GM18505 (cell line): ENCODE measurements around the gene GABBR2.
"Not testable (repeated sequence)": the region's sequence is repeated elsewhere in the genome, so short reads cannot be mapped to it uniquely, and the experiment has no call there.

Experiments used
- ATAC-seq: cut with Tn5 transposase; IDR thresholded peaks from one replicate; pipeline ENCODE4 v1.9.1; 2021; ENCODE audit not compliant: unreplicated experiment
- POLR2A ChIP-seq: IDR thresholded peaks from 4 replicates; pipeline ENCODE4 v1.6.1; 2011; ENCODE audit warnings: borderline replicate concordance; ENCODE audit not compliant: insufficient read depth, insufficient read length; ENCODE audit errors: extremely low read depth

The GABBR2 gene

GRCh38 chr9:98686961-98687855 lies 21.5 kb downstream of the GABBR2 start:
- no peak for ATAC-seq
- TF ChIP-seq POLR2A = no peak

- ATAC-seq = not testable (repeated sequence)
Observed at GRCh38 chr9:98684816-98685215, 23.9 kb downstream of the GABBR2 start.

GRCh38 chr9:98678244-98678842 lies 30.4 kb downstream of the GABBR2 start:
- TF ChIP-seq POLR2A = no peak
- no peak for ATAC-seq

GRCh38 chr9:98673681-98674080 lies 35.1 kb downstream of the GABBR2 start:
- no peak for ATAC-seq
- no peak for TF ChIP-seq POLR2A

GRCh38 chr9:98667005-98667640 lies 41.6 kb downstream of the GABBR2 start:
- no peak for ATAC-seq
- no peak for TF ChIP-seq POLR2A

- no peak for TF ChIP-seq POLR2A
- no peak for ATAC-seq
Observed at GRCh38 chr9:98665501-98665900, 43.2 kb downstream of the GABBR2 start.

- TF ChIP-seq POLR2A = no peak
- ATAC-seq = no peak
Observed at GRCh38 chr9:98660541-98660940, 48.2 kb downstream of the GABBR2 start.

- no peak for ATAC-seq
- no peak for TF ChIP-seq POLR2A
Observed at GRCh38 chr9:98658951-98659351, 49.8 kb downstream of the GABBR2 start.

- no peak for TF ChIP-seq POLR2A
- ATAC-seq = no peak
Observed at GRCh38 chr9:98657897-98658296, 50.8 kb downstream of the GABBR2 start.

- no peak for ATAC-seq
- no peak for TF ChIP-seq POLR2A
Observed at GRCh38 chr9:98656511-98656910, 52.2 kb downstream of the GABBR2 start.

- not testable (repeated sequence) for ATAC-seq
Observed at GRCh38 chr9:98655428-98655827, 53.3 kb downstream of the GABBR2 start.

GRCh38 chr9:98654247-98654646 lies 54.5 kb downstream of the GABBR2 start:
- no peak for ATAC-seq
- TF ChIP-seq POLR2A = no peak

- no peak for ATAC-seq
- no peak for TF ChIP-seq POLR2A
Observed at GRCh38 chr9:98652741-98653140, 56.0 kb downstream of the GABBR2 start.

- no peak for TF ChIP-seq POLR2A
- ATAC-seq = no peak
Observed at GRCh38 chr9:98652302-98652701, 56.4 kb downstream of the GABBR2 start.
